PFSK-1 (cell line): ENCODE results near the gene KIF5C.

Experiments
- SIN3A ChIP-seq: IDR thresholded peaks from 2 replicates; pipeline ENCODE4 v1.6.1; 2012; ENCODE audit warnings: mild to moderate bottlenecking, low read length, moderate library complexity, borderline replicate concordance; ENCODE audit not compliant: insufficient read depth
- TAF1 ChIP-seq: IDR thresholded peaks from 2 replicates; pipeline ENCODE4 v1.6.1; 2012; ENCODE audit warnings: low read length, control low read depth, borderline replicate concordance; ENCODE audit not compliant: insufficient read depth

GRCh38 chr2:148924514-148925178 lies 49.6 kb downstream of the KIF5C start:
- TF ChIP-seq TAF1: no peak
- TF ChIP-seq SIN3A: no peak
